ENCODE results near the gene PCDHA5. TPM values are rescaled to one million over a fixed set of nuclear protein-coding genes. Genes with fewer than 3 reads are reported as not detected.
"Not testable (repeated sequence)": the region's sequence is repeated elsewhere in the genome, so short reads cannot be mapped to it uniquely, and the experiment has no call there.

PCDHA5 gene
- total RNA-seq, 1 experiment from 2014 or later: 0.33 TPM

- not testable (repeated sequence) for H2BK15ac ChIP-seq (ENCODE audit: low read depth, low read length); H4K5ac ChIP-seq (ENCODE audit: insufficient read length, low read depth, low read length); H3T11ph ChIP-seq (ENCODE audit: low read length); H3K9me3 ChIP-seq (ENCODE audit: control insufficient read depth, low read depth, low read length); H4K91ac ChIP-seq (ENCODE audit: insufficient read length, low read depth, low read length); H4K8ac ChIP-seq (replicated peaks; ENCODE audit: insufficient read length, low read depth, low read length); H2AK5ac ChIP-seq (ENCODE audit: insufficient read length, low read length); H3K56ac ChIP-seq (ENCODE audit: insufficient read length, low read depth, low read length); H3K9me3 Mint-ChIP-seq; H2BK20ac ChIP-seq (ENCODE audit: low read depth, low read length, poor library complexity, severe bottlenecking); H3K4ac ChIP-seq (ENCODE audit: low read depth, low read length); H3K27ac Mint-ChIP-seq; H3K9ac ChIP-seq (ENCODE audit: extremely low read depth, insufficient read length, low read length); H3K4me1 Mint-ChIP-seq; H3K4me1 ChIP-seq (ENCODE audit: insufficient read depth, low read length); H3K23me2 ChIP-seq (ENCODE audit: insufficient read length, low read depth, low read length, poor library complexity, severe bottlenecking); H3K27me3 ChIP-seq (ENCODE audit: insufficient read depth, low read length); H3K23ac ChIP-seq (ENCODE audit: insufficient read length, low read depth, low read length); H3K4me2 ChIP-seq (ENCODE audit: insufficient read depth, insufficient read length, low read length); H2BK5ac ChIP-seq (ENCODE audit: insufficient read length, low read length); H4K20me1 ChIP-seq (ENCODE audit: control insufficient read depth, insufficient read depth, insufficient read length); H3K79me2 ChIP-seq (ENCODE audit: insufficient read depth, low read length); H3K27ac ChIP-seq (ENCODE audit: insufficient read length, low read depth, low read length); H3K27me3 Mint-ChIP-seq (ENCODE audit: low read depth); H3K18ac ChIP-seq (ENCODE audit: insufficient read length, low read depth, low read length); H3K79me1 ChIP-seq (ENCODE audit: insufficient read depth, low read depth, low read length, poor library complexity, severe bottlenecking); H2BK12ac ChIP-seq (ENCODE audit: insufficient read length, low read depth, low read length)
- peak; percentile 46; the same call in 2 of the 3 replicates for TF ChIP-seq CTCF (conservative IDR thresholded peaks at IDR 0.05)
- no CpG with 5 or more reads among the region's 48 CpGs for WGBS (ENCODE audit: extremely low coverage, insufficient read length, low lambda C conversion rate)
- Mint-ChIP-seq H3K36me3 (ENCODE audit: insufficient read depth in 1 of 3, low read depth in 3 of 3) (peaks cover 2 to 26% (median 5%) of the 10 kb centered on the region in 3 experiments; a peak in 6 of 7 replicates), H3K4me3 (peak within 1 kb of the TSS in 1 of 2 experiments; percentile 17; a peak in 1 of 5 replicates)
- Histone ChIP-seq H2BK120ac (ENCODE audit: low read depth, low read length, poor library complexity, severe bottlenecking) (peak within 1 kb of the TSS; percentile 69), H3K14ac (ENCODE audit: insufficient read depth, low read length) (peak within 1 kb of the TSS; percentile 87; the same call in 1 of the 2 replicates), H2AFZ (ENCODE audit: low read length) (peak within 1 kb of the TSS; percentile 91)
- DNase-seq: peak; percentile 34
Observed at GRCh38 chr5:140848139-140849102, 27.0 kb downstream of the PCDHA5 start, which contains the start of gene PCDHA9. Gene PCDHA9 (plus strand): TSS chr5:140848382. CDS start chr5:140848496, 114 bp downstream.

GRCh38 chr5:140849831-140850634 lies 28.6 kb downstream of the PCDHA5 start:
- H3K4me2 ChIP-seq (ENCODE audit: insufficient read depth, insufficient read length, low read length); H3K27me3 Mint-ChIP-seq (ENCODE audit: low read depth); H3K18ac ChIP-seq (ENCODE audit: insufficient read length, low read depth, low read length); H3K56ac ChIP-seq (ENCODE audit: insufficient read length, low read depth, low read length); H4K91ac ChIP-seq (ENCODE audit: insufficient read length, low read depth, low read length); H2BK15ac ChIP-seq (ENCODE audit: low read depth, low read length); H3K9me3 Mint-ChIP-seq; H3K4me1 ChIP-seq (ENCODE audit: insufficient read depth, low read length); DNase-seq; H3K9me3 ChIP-seq (ENCODE audit: control insufficient read depth, low read depth, low read length); H3K27ac Mint-ChIP-seq; H2BK20ac ChIP-seq (ENCODE audit: low read depth, low read length, poor library complexity, severe bottlenecking); H4K20me1 ChIP-seq (ENCODE audit: control insufficient read depth, insufficient read depth, insufficient read length); H3K79me2 ChIP-seq (ENCODE audit: insufficient read depth, low read length); H3K23me2 ChIP-seq (ENCODE audit: insufficient read length, low read depth, low read length, poor library complexity, severe bottlenecking); H2AFZ ChIP-seq (ENCODE audit: low read length); H3K27ac ChIP-seq (ENCODE audit: insufficient read length, low read depth, low read length); H3K23ac ChIP-seq (ENCODE audit: insufficient read length, low read depth, low read length); H2BK120ac ChIP-seq (ENCODE audit: low read depth, low read length, poor library complexity, severe bottlenecking); H3T11ph ChIP-seq (ENCODE audit: low read length); H3K4me1 Mint-ChIP-seq; H2BK5ac ChIP-seq (ENCODE audit: insufficient read length, low read length); H3K9ac ChIP-seq (ENCODE audit: extremely low read depth, insufficient read length, low read length); H3K27me3 ChIP-seq (ENCODE audit: insufficient read depth, low read length); H3K4me3 Mint-ChIP-seq; H2AK5ac ChIP-seq (ENCODE audit: insufficient read length, low read length); H4K8ac ChIP-seq (replicated peaks; ENCODE audit: insufficient read length, low read depth, low read length); H2BK12ac ChIP-seq (ENCODE audit: insufficient read length, low read depth, low read length); H3K4ac ChIP-seq (ENCODE audit: low read depth, low read length); H3K14ac ChIP-seq (ENCODE audit: insufficient read depth, low read length); H3K79me1 ChIP-seq (ENCODE audit: insufficient read depth, low read depth, low read length, poor library complexity, severe bottlenecking); H4K5ac ChIP-seq (ENCODE audit: insufficient read length, low read depth, low read length): not testable (repeated sequence)
- WGBS (ENCODE audit: extremely low coverage, insufficient read length, low lambda C conversion rate): no CpG with 5 or more reads among the region's 101 CpGs
- peaks cover 2 to 26% (median 5%) of the 10 kb centered on the region in 3 experiments; a peak in 6 of 7 replicates for H3K36me3 Mint-ChIP-seq (ENCODE audit: insufficient read depth in 1 of 3, low read depth in 3 of 3)

Data from H9 (cell line).